Esophagus muscularis mucosa (tissue), 4 donors: Measurements from ENCODE around the gene IQSEC3. TPM values are rescaled to one million over a fixed set of nuclear protein-coding genes. Genes with fewer than 3 reads are reported as not detected.

ENCODE experiments used
- DNase-seq: peaks from one replicate; pipeline ENCODE4 v3.0.0-alpha.2; 2017; ENCODE audit errors: extremely low spot score
- H3K27ac ChIP-seq, 4 donors: fragments of 200-600 bp; sonication (generic); replicated peaks in 1 of 4; 1 replicate in 3 of 4; 2 replicates in 1 of 4; pipeline ENCODE4 v1.5.1; 2016 to 2019; ENCODE audit warnings: mild to moderate bottlenecking in 1 of 4
- H3K27me3 ChIP-seq, 4 donors: fragments of 200-600 bp; sonication (generic); one replicate each; pipeline versions ENCODE4 v1.5.1 to v1.6.0; 2016 to 2019
- H3K36me3 ChIP-seq, 4 donors: fragments of 200-600 bp; sonication (generic); one replicate each; pipeline ENCODE4 v1.5.1; 2016 to 2019
- H3K4me1 ChIP-seq, 4 donors: fragments of 200-600 bp; sonication (generic); one replicate each; pipeline ENCODE4 v1.5.1; 2016 to 2019
- H3K4me3 ChIP-seq, 4 donors: fragments of 200-600 bp; sonication (generic); 1 replicate in 2 of 4; 2 replicates in 2 of 4; pipeline ENCODE4 v1.5.1; 2016 to 2019; ENCODE audit warnings: mild to moderate bottlenecking in 4 of 4, moderate library complexity in 1 of 4
- H3K9me3 ChIP-seq, 4 donors: fragments of 200-600 bp; sonication (generic); 1 replicate in 3 of 4; 2 replicates in 1 of 4; pipeline ENCODE4 v1.5.1; 2016 to 2019
- CTCF ChIP-seq, 3 experiments: fragments of 200-600 bp in 2 of 3; fragments of 450-650 bp in 1 of 3; sonication (generic) in 2 of 3; IDR thresholded peaks; one replicate each; pipeline ENCODE4 v1.5.1; 2017 to 2019; ENCODE audit warnings: antibody characterized with exemption in 3 of 3, mild to moderate bottlenecking in 2 of 3, moderate library complexity in 1 of 3
- EP300 ChIP-seq: sonication (generic); formaldehyde crosslinking; IDR thresholded peaks from one replicate; pipeline ENCODE4 v1.6.1; 2017; ENCODE audit warnings: antibody characterized with exemption
- POLR2A ChIP-seq: fragments of 450-650 bp; IDR thresholded peaks from one replicate; pipeline ENCODE4 v1.6.1; 2017; ENCODE audit warnings: antibody characterized with exemption, moderate library complexity, mild to moderate bottlenecking, low read depth
- POLR2AphosphoS5 ChIP-seq, 2 donors: sonication (generic); formaldehyde crosslinking; IDR thresholded peaks; one replicate each; pipeline ENCODE4 v1.6.1; 2017; ENCODE audit warnings: antibody characterized with exemption in 2 of 2
- WGBS: methylation state at CpG from one replicate; pipeline ENCODE4 v1.1.5; 2018; 5-methylcytosine and 5-hydroxymethylcytosine counted together
- intact Hi-C: fragments of 100-400 bp; cut with DNase I; formaldehyde crosslinking; loops from one replicate; pipeline ENCODE4 v1.15.1; 2023
- total RNA-seq, 4 donors: library from RNA; depleted of rRNA; stranded (reverse); fragments of >200 nt; gene quantifications; one replicate each; pipeline versions ENCODE4 v1.1.0 to v1.2.1, GENCODE V29; 2016

The IQSEC3 gene
- total RNA-seq, 4 donors from 2014 or later = 0.26 to 2.3 (median 1.4) TPM

DNA sequence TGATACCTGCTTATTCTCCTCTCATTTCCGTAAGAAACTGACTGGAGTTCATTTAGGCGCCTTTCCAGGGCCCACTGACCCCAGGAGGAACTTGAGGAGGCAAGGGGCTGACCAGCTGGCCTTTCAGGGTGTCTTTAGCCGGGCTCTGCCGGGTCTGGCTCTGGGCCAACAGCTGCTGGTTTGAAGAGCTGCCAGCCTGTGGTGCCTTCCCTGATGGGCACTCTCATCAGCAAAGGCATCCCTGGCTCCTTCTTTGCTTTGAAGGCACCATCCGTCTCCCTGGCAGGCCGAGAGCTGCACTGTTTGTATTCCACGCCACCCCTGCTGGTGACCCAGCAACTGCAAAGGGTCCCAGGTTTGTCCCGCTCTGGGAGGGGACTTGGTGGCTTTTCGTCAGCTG lies 42.0 kb downstream of the IQSEC3 start:
- DNase-seq = no peak
- 59% methylated on average over 8 of the region's 9 CpGs for WGBS

DNA sequence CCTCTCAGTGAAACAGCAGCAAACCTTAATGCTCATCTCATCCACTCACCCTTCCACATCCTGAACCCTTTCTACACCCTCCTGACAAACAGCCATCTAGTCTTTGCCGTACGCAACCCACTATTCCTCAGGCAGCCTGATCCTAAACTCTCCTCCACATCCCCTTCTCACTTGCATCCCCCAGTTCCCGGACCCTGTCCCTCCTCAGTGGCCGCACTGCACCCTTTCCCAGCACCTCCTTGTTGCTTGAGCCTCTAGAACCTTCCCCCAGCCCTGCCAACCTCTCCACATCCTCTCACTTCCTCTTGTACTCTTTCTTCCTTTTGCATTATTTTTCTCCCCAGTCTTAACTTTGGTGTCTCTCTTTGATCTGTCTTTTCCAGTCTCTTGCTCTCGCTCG lies 42.9 kb downstream of the IQSEC3 start:
- no peak overlapping the region for H3K27ac ChIP-seq
- intact Hi-C loops = no loop called here
- TF ChIP-seq POLR2A = no peak
- no peak for TF ChIP-seq EP300
- TF ChIP-seq CTCF (IDR thresholded peaks at IDR 0.05) = no peak
- no peak for TF ChIP-seq POLR2AphosphoS5 (IDR thresholded peaks at IDR 0.05)
- no peak for DNase-seq
- H3K9me3 ChIP-seq = no peaks in the 10 kb centered on the region
- H3K36me3 ChIP-seq = no peaks in the 10 kb centered on the region
- 54% methylated on average over 6 of the region's 6 CpGs for WGBS
- no peak overlapping the region for H3K4me3 ChIP-seq
- no peaks in the 10 kb centered on the region for H3K4me1 ChIP-seq
- peaks cover 0 to 38% (median 4%) of the 10 kb centered on the region in 4 donors for H3K27me3 ChIP-seq

More for the DNA sequence above, 42.0 kb downstream of the IQSEC3 start:
- peaks cover 0 to 42% (median 4%) of the 10 kb centered on the region in 4 donors for H3K27me3 ChIP-seq
- no peak overlapping the region for H3K4me3 ChIP-seq
- H3K27ac ChIP-seq = no peak overlapping the region
- H3K4me1 ChIP-seq = no peaks in the 10 kb centered on the region
- no peaks in the 10 kb centered on the region for H3K9me3 ChIP-seq
- no peak for TF ChIP-seq POLR2A
- TF ChIP-seq EP300 = no peak
- TF ChIP-seq CTCF (IDR thresholded peaks at IDR 0.05) = no peak
- TF ChIP-seq POLR2AphosphoS5 (IDR thresholded peaks at IDR 0.05) = no peak
- intact Hi-C loops = no loop called here
- H3K36me3 ChIP-seq = no peaks in the 10 kb centered on the region

DNA sequence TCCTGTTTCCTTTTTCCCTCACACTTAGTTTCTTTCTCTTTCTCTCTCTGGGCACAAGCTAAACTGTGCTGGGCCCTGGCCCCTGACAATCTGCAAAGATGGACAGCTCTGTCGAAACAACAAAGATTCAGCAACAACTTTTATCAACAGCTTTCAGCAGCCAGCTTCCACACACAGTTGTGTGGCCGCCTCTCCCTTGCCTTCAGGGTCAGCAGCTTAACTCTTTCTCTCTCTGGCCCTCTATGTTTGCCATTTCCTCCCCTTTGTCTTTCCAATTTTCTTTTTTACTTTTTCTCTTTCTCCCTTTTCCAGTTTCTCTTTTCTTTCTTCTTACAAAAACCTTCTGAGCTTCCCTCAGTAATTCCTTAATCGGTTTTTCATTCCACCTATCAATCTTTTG lies 43.3 kb downstream of the IQSEC3 start:
- Histone ChIP-seq H3K4me3 (no peak overlapping the region), H3K36me3 (no peaks in the 10 kb centered on the region), H3K27me3 (peaks cover 0 to 38% (median 2%) of the 10 kb centered on the region in 4 donors), H3K9me3 (no peaks in the 10 kb centered on the region), H3K4me1 (no peaks in the 10 kb centered on the region), H3K27ac (no peak overlapping the region)
- no peak for DNase-seq
- 57% methylated on average over 3 of the region's 3 CpGs for WGBS
- intact Hi-C loops = no loop called here
- TF ChIP-seq POLR2A (no peak), CTCF (IDR thresholded peaks at IDR 0.05) (no peak), POLR2AphosphoS5 (IDR thresholded peaks at IDR 0.05) (no peak), EP300 (no peak)

DNA sequence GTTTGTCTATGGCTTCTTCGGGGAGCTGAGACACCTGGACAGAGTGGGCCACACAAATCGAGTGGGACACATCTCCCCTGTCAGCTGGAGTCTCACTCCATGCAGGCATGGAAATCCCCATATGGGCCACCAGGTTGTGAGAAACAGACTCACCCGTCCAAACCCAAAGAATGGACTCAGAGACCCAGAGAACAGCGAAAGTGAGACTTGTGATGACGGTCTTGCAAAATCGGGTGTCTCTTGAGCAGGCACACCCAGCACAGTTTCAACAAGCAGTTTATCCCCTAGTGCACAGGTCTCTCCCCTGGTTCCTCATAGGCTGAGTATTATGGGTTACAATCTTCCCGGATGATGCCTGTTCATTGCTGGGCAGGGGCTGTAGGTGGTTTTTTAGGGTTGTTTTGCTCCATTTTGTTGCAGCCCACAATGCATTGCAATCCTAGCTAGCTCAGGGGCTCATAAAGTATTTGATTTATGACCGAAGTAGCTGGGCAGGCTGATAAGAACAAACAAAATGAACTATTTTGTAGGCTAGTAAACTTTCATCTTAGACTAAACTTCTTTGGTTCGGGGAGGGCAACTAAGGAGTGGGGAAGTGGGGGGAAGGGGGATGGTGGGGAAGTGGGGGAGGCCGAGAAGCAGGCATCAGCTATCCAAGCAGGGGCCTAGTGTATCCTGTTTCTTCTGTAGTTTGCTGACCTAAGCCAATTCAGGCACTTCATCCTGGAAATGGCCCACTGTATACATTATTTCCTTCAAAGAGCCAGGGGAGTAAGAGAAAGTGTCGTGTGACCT lies 45.3 kb downstream of the IQSEC3 start:
- Histone ChIP-seq H3K36me3 (no peaks in the 10 kb centered on the region), H3K27ac (no peak overlapping the region)
- WGBS = 71% methylated on average over 5 of the region's 11 CpGs

More for the DNA sequence above, 45.3 kb downstream of the IQSEC3 start:
- H3K27me3 ChIP-seq = peaks cover 0 to 48% (median 0%) of the 10 kb centered on the region in 4 donors
- DNase-seq = no peak
- H3K9me3 ChIP-seq = no peaks in the 10 kb centered on the region
- intact Hi-C loops = no loop called here
- no peak for TF ChIP-seq POLR2AphosphoS5 (IDR thresholded peaks at IDR 0.05)
- no peak for TF ChIP-seq CTCF (IDR thresholded peaks at IDR 0.05)
- no peak for TF ChIP-seq POLR2A
- no peak for TF ChIP-seq EP300
- H3K4me1 ChIP-seq = no peaks in the 10 kb centered on the region
- H3K4me3 ChIP-seq = no peak overlapping the region
